Measurements from ENCODE around the gene LDLRAP1. TPM values are rescaled to one million over a fixed set of nuclear protein-coding genes. Genes with fewer than 3 reads are reported as not detected.
"Not testable (repeated sequence)": the region's sequence is repeated elsewhere in the genome, so short reads cannot be mapped to it uniquely, and the experiment has no call there.

The LDLRAP1 gene
- total RNA-seq, 2 donors from 2014 or later: 35.7 to 40.1 TPM

DNA sequence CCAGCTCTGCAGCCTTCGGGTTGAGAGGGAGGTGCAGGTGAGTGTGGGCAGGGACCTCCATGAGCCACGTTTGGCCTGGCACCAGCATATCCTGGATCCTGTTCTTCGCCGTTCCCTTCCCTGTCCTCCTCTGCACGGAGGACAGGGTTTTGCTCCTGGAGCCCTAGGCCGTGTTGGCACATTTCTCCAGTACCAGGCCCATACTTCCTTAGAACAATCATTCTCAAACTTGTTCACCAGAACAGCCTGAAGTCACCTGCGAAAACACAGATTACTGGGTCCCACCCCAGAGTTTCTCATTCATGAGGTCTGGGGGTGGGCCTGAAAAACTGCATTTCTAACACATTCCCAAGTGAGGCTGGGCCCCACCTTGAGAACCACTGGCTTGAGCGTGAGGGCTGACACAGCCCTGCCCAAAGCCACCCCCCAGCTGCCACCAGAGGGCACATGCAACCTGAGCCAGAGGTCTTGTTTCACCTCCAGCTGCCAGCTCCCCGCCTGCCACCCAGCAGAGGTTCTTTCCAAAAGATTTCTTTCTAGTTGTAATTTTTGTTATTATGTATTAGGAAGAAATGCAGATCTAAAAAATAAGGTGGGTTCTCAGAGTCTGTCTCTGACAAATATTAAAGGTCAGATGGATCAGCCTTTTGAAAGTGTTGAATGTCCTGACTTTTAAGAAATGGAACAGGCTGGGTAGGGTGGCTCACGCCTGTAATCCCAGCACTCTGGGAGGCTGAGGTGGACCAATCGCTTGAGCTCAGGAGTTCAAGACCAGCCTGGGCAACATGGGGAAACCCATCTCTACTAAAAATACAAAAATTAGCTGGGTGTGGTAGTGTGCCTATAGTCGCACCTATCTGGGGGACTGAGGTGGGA, 39.6 kb upstream of the LDLRAP1 start:
- peak; percentile 80 for DNase-seq
- H3K27me3 ChIP-seq: no peaks in the 10 kb centered on the region
- H3K9me3 ChIP-seq: no peaks in the 10 kb centered on the region
- intact Hi-C loops (cut with DNase I): no loop called here
- H3K36me3 ChIP-seq: no peaks in the 10 kb centered on the region
- H3K9ac ChIP-seq (ENCODE audit: low read depth in 2 of 2, low read length in 2 of 2): no peak overlapping the region
- no peak overlapping the region for H3K27ac ChIP-seq
- H3K4me3 ChIP-seq: no peak overlapping the region
- TF ChIP-seq, protein P1, sequence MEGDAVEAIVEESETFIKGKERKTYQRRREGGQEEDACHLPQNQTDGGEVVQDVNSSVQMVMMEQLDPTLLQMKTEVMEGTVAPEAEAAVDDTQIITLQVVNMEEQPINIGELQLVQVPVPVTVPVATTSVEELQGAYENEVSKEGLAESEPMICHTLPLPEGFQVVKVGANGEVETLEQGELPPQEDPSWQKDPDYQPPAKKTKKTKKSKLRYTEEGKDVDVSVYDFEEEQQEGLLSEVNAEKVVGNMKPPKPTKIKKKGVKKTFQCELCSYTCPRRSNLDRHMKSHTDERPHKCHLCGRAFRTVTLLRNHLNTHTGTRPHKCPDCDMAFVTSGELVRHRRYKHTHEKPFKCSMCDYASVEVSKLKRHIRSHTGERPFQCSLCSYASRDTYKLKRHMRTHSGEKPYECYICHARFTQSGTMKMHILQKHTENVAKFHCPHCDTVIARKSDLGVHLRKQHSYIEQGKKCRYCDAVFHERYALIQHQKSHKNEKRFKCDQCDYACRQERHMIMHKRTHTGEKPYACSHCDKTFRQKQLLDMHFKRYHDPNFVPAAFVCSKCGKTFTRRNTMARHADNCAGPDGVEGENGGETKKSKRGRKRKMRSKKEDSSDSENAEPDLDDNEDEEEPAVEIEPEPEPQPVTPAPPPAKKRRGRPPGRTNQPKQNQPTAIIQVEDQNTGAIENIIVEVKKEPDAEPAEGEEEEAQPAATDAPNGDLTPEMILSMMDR (IDR thresholded peaks at IDR 0.05): peak; percentile 60
- peaks cover 7% of the 10 kb centered on the region for H3K4me1 ChIP-seq

DNA sequence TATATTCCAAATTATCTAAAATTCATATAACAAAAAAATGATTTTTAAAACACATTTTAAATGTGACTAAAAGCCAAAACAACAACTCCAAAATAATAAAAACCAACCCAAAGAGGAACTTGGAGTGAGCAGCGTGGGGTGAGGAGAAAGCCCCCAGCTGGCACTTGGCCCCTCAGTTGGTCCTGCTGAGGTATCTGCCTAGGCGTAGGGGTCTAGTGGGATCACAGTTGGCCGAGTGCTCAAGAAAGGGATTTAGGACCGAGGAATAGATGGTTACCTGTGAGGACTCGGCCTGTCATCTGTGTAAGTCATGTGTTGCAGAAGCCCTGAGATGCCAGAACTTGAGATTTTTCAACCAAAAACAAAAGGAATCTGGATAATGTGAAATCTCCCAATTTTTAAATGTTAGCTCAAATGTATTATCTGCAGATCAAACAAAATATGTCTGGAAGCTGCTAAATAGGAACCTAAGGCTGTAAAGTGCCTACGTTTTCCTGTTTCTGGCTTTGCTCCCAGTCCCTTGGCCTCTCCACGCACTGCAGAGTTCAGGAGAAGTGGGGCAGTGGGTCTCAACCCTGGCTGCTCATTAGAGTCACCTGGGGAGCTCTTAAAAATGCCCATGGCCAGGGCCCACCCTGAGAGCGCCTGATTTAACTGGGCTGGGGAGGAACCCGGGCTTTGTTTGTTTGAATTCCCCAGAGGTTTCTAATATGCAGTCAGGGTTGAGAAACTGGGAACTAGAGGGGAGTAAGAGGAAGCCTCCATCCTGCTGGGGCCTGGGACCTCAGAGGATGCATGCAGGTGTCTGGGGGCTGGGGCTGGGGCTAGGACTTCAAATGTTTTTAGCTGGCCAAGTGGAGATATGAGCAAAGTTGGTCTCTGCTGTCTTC, 38.5 kb upstream of the LDLRAP1 start:
- TF ChIP-seq, protein P1 (IDR thresholded peaks at IDR 0.05): no peak
- Histone ChIP-seq H3K4me3 (no peak overlapping the region), H3K4me1 (peaks cover 7% of the 10 kb centered on the region), H3K27me3 (no peaks in the 10 kb centered on the region), H3K9me3 (no peaks in the 10 kb centered on the region), H3K27ac (no peak overlapping the region), H3K36me3 (no peaks in the 10 kb centered on the region), H3K9ac (ENCODE audit: low read depth in 2 of 2, low read length in 2 of 2) (no peak overlapping the region)
- intact Hi-C loops (cut with DNase I): no loop called here
- DNase-seq: no peak

DNA sequence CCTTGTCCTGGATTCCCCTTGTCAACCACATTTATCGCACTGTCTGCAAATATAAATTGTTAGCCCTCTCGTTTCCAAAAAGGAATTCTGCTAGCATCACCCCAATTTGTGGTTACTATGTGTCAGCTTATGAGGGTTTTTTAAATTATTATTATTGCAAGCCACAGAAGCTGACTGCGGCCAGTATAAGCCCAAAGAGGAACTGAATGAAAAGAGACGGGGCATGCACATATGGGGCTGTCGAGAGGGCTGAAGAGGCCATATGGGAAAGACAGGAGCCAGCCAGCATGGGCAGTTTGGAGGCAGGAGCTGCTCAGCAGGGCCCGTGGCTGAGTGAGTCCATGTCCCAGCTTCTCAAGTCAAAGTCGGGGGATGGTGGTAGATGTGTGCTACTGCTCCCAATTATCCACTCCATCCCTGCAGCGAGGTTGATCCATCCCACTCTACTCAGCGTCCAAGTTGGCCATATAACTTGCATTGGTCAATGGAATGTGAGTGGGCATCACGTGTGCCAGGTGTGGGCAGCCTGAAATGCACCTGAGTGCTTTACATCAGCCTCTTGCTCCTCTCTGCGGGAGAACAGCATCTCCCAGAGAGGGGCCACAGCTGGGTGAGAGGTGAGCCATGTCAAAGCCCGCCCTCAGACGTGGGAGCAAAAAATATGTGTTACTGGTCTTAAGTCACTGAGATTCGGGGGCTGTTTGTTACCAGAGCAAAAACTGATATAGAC, 37.6 kb upstream of the LDLRAP1 start:
- no peaks in the 10 kb centered on the region for H3K27me3 ChIP-seq
- TF ChIP-seq, protein P1 (IDR thresholded peaks at IDR 0.05): no peak
- H3K4me1 ChIP-seq: peaks cover 7% of the 10 kb centered on the region
- no peak for DNase-seq
- intact Hi-C loops (cut with DNase I): no loop called here
- H3K27ac ChIP-seq: no peak overlapping the region
- no peaks in the 10 kb centered on the region for H3K9me3 ChIP-seq
- no peak overlapping the region for H3K4me3 ChIP-seq
- peak overlapping the region in 1 of 2 donors; percentile 3 for H3K9ac ChIP-seq (ENCODE audit: low read depth in 2 of 2, low read length in 2 of 2)
- H3K36me3 ChIP-seq: no peaks in the 10 kb centered on the region

DNA sequence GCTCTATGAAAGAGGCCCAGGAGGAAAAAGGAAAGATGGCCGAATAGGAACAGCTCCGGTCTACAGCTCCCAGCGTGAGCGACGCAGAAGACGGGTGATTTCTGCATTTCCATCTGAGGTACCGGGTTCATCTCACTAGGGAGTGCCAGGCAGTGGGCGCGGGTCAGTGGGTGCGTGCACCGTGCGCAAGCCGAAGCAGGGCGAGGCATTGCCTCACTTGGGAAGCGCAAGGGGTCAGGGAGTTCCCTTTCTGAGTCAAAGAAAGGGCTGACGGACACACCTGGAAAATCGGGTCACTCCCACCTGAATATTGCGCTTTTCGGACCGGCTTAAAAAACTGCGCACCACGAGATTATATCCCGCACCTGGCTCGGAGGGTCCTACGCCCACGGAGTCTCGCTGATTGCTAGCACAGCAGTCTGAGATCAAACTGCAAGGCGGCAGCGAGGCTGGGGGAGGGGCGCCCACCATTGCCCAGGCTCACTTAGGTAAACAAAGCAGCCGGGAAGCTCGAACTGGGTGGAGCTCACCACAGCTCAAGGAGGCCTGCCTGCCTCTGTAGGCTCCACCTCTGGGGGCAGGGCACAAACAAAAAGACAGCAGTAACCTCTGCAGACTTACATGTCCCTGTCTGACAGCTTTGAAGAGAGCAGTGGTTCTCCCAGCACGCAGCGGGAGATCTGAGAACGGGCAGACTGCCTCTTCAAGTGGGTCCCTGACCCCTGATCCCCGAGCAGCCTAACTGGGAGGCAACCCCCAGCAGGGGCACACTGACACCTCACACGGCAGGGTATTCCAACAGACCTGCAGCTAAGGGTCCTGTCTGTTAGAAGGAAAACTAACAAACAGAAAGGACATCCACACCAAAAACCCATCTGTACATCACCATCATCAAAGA, 36.6 kb upstream of the LDLRAP1 start:
- DNase-seq: peak; percentile 66
- intact Hi-C loops (cut with DNase I); H3K27me3 ChIP-seq; H3K9me3 ChIP-seq; H3K27ac ChIP-seq; H3K4me1 ChIP-seq; H3K4me3 ChIP-seq; H3K36me3 ChIP-seq: not testable (repeated sequence)
- H3K9ac ChIP-seq (ENCODE audit: low read depth in 2 of 2, low read length in 2 of 2): peak overlapping the region in 1 of 2 donors; percentile 3

DNA sequence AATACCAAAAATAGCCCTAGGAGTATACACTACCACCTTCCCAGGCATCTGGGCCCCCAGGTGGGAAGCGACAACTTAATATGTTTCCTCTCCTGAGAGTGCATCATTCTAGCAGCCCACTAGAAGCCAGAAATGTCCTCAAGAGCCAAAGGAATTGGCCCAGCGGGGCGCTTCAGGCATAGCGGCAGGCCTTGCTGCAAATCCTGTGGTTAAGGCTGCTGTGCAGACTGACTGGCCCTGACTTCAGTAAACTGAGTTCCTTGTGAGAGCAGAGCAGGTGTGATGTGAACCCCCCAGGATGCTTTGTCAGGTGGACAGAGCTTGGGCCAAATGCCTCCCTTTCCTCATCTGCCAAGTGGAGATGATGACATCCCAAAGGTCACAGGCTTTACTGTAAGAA, 29.7 kb upstream of the LDLRAP1 start:
- no peaks in the 10 kb centered on the region for H3K4me1 ChIP-seq
- no peak overlapping the region for H3K4me3 ChIP-seq
- H3K27ac ChIP-seq: no peak overlapping the region
- H3K9me3 ChIP-seq: no peaks in the 10 kb centered on the region
- H3K36me3 ChIP-seq: no peaks in the 10 kb centered on the region
- intact Hi-C loops (cut with DNase I): no loop called here
- no peak for DNase-seq
- no peak overlapping the region for H3K9ac ChIP-seq (ENCODE audit: low read depth in 2 of 2, low read length in 2 of 2)
- H3K27me3 ChIP-seq: no peaks in the 10 kb centered on the region
- TF ChIP-seq, protein P1 (IDR thresholded peaks at IDR 0.05): no peak

Measured in colonic mucosa (tissue), 4 donors.